IMR-90 (cell line): ENCODE results near the gene GRK2. TPM values are rescaled to one million over a fixed set of nuclear protein-coding genes. Genes with fewer than 3 reads are reported as not detected.

Experiments used
- ATAC-seq: fragments of 200-7000 bp; cut with Tn5 transposase; 2 replicates; pipeline ENCODE4 v1.9.1; 2020; ENCODE audit warnings: low read depth, mild to moderate bottlenecking, moderate library complexity
- BruUV-seq: library from RNA; stranded (reverse); fragments of 400-500 nt; replicated peaks from 2 replicates; lab custom pipeline; 2021; lab: Mats Ljungman, UMichigan
- CTCF ChIA-PET: fragments of 300-600 bp; formaldehyde crosslinking; extraction: SDS; loops from one replicate; lab custom pipeline; 2021; ENCODE audit warnings: antibody characterized with exemption; lab: Yijun Ruan, JAX
- POLR2A ChIA-PET: fragments of 300-600 bp; sonication (Branson Sonifier 250); formaldehyde crosslinking; loops from one replicate; lab custom pipeline; 2022; ENCODE audit warnings: antibody characterized with exemption; ENCODE audit not compliant: unreplicated experiment; lab: Charles Lee
- DNase-seq: peaks from one replicate; pipeline ENCODE4 v3.0.0; 2013
- H2AFZ ChIP-seq: replicated peaks from 2 replicates; pipeline ENCODE3; 2013; ENCODE audit warnings: low read length, mild to moderate bottlenecking; ENCODE audit not compliant: poor library complexity
- H2AK5ac ChIP-seq: 2 replicates; pipeline ENCODE4 v1.6.1; 2013; ENCODE audit warnings: low read depth, low read length, inconsistent platforms
- H2AK9ac ChIP-seq: replicated peaks from 2 replicates; pipeline ENCODE3; 2013; ENCODE audit warnings: mild to moderate bottlenecking, low read depth, low read length, moderate library complexity; ENCODE audit not compliant: poor library complexity
- H2BK120ac ChIP-seq: 2 replicates; pipeline ENCODE4 v1.6.1; 2013; ENCODE audit warnings: low read depth, low read length, inconsistent platforms
- H2BK15ac ChIP-seq: 3 replicates; pipeline ENCODE4 v1.6.1; 2013; ENCODE audit warnings: low read depth, low read length, inconsistent platforms
- H2BK20ac ChIP-seq: 2 replicates; pipeline ENCODE4 v1.6.1; 2013; ENCODE audit warnings: low read depth, mild to moderate bottlenecking, inconsistent platforms, low read length, moderate library complexity
- H2BK5ac ChIP-seq: 2 replicates; pipeline ENCODE4 v1.6.1; 2013; ENCODE audit warnings: mild to moderate bottlenecking, low read depth, low read length, inconsistent platforms; ENCODE audit not compliant: poor library complexity, severe bottlenecking
- H3K14ac ChIP-seq: replicated peaks from 2 replicates; pipeline ENCODE4 v1.6.1; 2013; ENCODE audit warnings: low read depth, low read length, inconsistent platforms
- H3K18ac ChIP-seq: 2 replicates; pipeline ENCODE4 v1.6.1; 2013; ENCODE audit warnings: low read depth, low read length, control low read depth
- H3K23ac ChIP-seq: 2 replicates; pipeline ENCODE4 v1.6.1; 2013; ENCODE audit warnings: low read depth, low read length, inconsistent platforms
- H3K27ac ChIP-seq: 2 replicates; pipeline ENCODE4 v1.5.1; 2013; ENCODE audit warnings: mild to moderate bottlenecking, control low read depth, low read length; ENCODE audit not compliant: insufficient read depth
- H3K27me3 ChIP-seq: 2 replicates; pipeline ENCODE4 v1.6.1; 2013; ENCODE audit warnings: low read length; ENCODE audit not compliant: control insufficient read depth, insufficient read depth
- H3K36me3 ChIP-seq: 2 replicates; pipeline ENCODE4 v1.6.1; 2013; ENCODE audit warnings: low read length, mixed read lengths; ENCODE audit not compliant: control insufficient read depth, insufficient read depth
- H3K4ac ChIP-seq: 2 replicates; pipeline ENCODE4 v1.6.1; 2013; ENCODE audit warnings: low read depth, low read length, inconsistent platforms
- H3K4me1 ChIP-seq: 2 replicates; pipeline ENCODE4 v1.6.1; 2013; ENCODE audit warnings: low read length, mixed read lengths; ENCODE audit not compliant: control insufficient read depth, insufficient read depth
- H3K4me2 ChIP-seq: 2 replicates; pipeline ENCODE4 v1.6.1; 2013; ENCODE audit warnings: low read depth, mild to moderate bottlenecking, control low read depth, low read length, moderate library complexity
- H3K4me3 ChIP-seq: 2 replicates; pipeline ENCODE4 v1.5.1; 2013; ENCODE audit warnings: low read depth, mild to moderate bottlenecking, control low read depth, low read length, moderate library complexity; ENCODE audit not compliant: insufficient read depth
- H3K56ac ChIP-seq: 2 replicates; pipeline ENCODE4 v1.6.1; 2013; ENCODE audit warnings: low read length, inconsistent platforms; ENCODE audit not compliant: insufficient read depth; ENCODE audit errors: extremely low read depth
- H3K79me1 ChIP-seq, 2 experiments: 2 replicates each; pipeline ENCODE4 v1.6.1; 2013; ENCODE audit warnings: low read length in 2 of 2, inconsistent platforms in 1 of 2, low read depth in 1 of 2
- H3K9ac ChIP-seq: 2 replicates; pipeline ENCODE4 v1.6.1; 2013; ENCODE audit warnings: low read depth, low read length, control low read depth
- H3K9me1 ChIP-seq: 2 replicates; pipeline ENCODE4 v1.6.1; 2013; ENCODE audit warnings: low read length, inconsistent platforms; ENCODE audit not compliant: insufficient read depth
- H3K9me3 ChIP-seq: 2 replicates; pipeline ENCODE4 v1.6.1; 2013; ENCODE audit warnings: low read length; ENCODE audit not compliant: control insufficient read depth, insufficient read depth
- H4K20me1 ChIP-seq: 2 replicates; pipeline ENCODE4 v1.6.1; 2013; ENCODE audit warnings: low read length, inconsistent platforms; ENCODE audit not compliant: insufficient read depth
- H4K5ac ChIP-seq: 2 replicates; pipeline ENCODE4 v1.6.1; 2013; ENCODE audit warnings: mild to moderate bottlenecking, low read depth, low read length, control low read depth
- H4K8ac ChIP-seq, 2 experiments: 2 replicates each; pipeline ENCODE4 v1.6.1; 2013; ENCODE audit warnings: low read depth in 2 of 2, low read length in 2 of 2, control low read depth in 1 of 2, inconsistent platforms in 1 of 2
- H4K91ac ChIP-seq: 2 replicates; pipeline ENCODE4 v1.6.1; 2013; ENCODE audit warnings: low read depth, low read length, inconsistent platforms; ENCODE audit not compliant: insufficient read depth
- SMC3 ChIP-seq: fragments of 150-350 bp; IDR thresholded peaks from 2 replicates; pipeline ENCODE4 v1.6.1; 2016; ENCODE audit warnings: low read depth, mild to moderate bottlenecking, antibody characterized with exemption, low read length, moderate library complexity
- WGBS, 2 experiments: methylation state at CpG; one replicate each; pipeline versions ENCODE4 v1.1.5 to v1.1.7; 2013; ENCODE audit warnings: missing lambda C conversion rate in 2 of 2; ENCODE audit not compliant: insufficient read length in 1 of 2; ENCODE audit errors: extremely low coverage in 2 of 2; 5-methylcytosine and 5-hydroxymethylcytosine counted together
- dilution Hi-C: fragments of 300-500 bp; cut with HindIII; formaldehyde crosslinking; loops from one replicate; pipeline ENCODE4 v1.14.3; 2018; ENCODE audit warnings: low sequenced_read_pairs; ENCODE audit not compliant: unreplicated experiment
- in situ Hi-C: fragments of 300-500 bp; cut with MboI; formaldehyde crosslinking; loops from 3 replicates; pipeline ENCODE4 v1.14.3; 2019; ENCODE audit warnings: low sequenced_read_pairs, inconsistent platforms, mixed read lengths
- intact Hi-C: fragments of 100-400 bp; cut with micrococcal nuclease; formaldehyde crosslinking; loops from 2 replicates; pipeline ENCODE4 v1.10.0; 2022
- polyA plus RNA-seq, 3 experiments: library from polyadenylated mRNA; depleted of rRNA; stranded (reverse); fragments of >200 nt; gene quantifications; 2 replicates each; pipeline ENCODE4 v1.2.3, GENCODE V29; 2012; ENCODE audit warnings: low replicate concordance in 1 of 3
- total RNA-seq: library from RNA; depleted of rRNA; stranded (reverse); fragments of >200 nt; gene quantifications from 2 replicates; pipeline ENCODE4 v1.2.3, GENCODE V29; 2012

GRK2 gene
- total and polyA plus RNA-seq, 2 of the 4 experiments (the other 2 are of a cell fraction): 26.7 to 41.8 TPM

GRCh38 chr11:67227726-67228125, 38.5 kb upstream of the GRK2 start:
- peaks cover 4 to 12% of the 10 kb centered on the region in 2 experiments for H3K79me1 ChIP-seq
- POLR2A ChIA-PET: no interaction called here
- H2BK15ac ChIP-seq: no peak overlapping the region
- BruUV-seq: no TSS peak
- H3K4me3 ChIP-seq: no peak overlapping the region
- H2AK5ac ChIP-seq: no peak overlapping the region
- H3K27me3 ChIP-seq: no peaks in the 10 kb centered on the region
- H2BK120ac ChIP-seq: no peak overlapping the region
- H3K4ac ChIP-seq: no peak overlapping the region
- H4K8ac ChIP-seq: no peak overlapping the region
- H4K91ac ChIP-seq: no peak overlapping the region
- no peak overlapping the region for H2AK9ac ChIP-seq
- TF ChIP-seq SMC3: no peak
- no peak for DNase-seq
- CTCF ChIA-PET: no interaction called here
- H3K23ac ChIP-seq: no peak overlapping the region
- H3K14ac ChIP-seq: no peak overlapping the region
- no peak overlapping the region for H4K5ac ChIP-seq
- in situ Hi-C loops (no loop called here), intact Hi-C loops (no loop called here), dilution Hi-C loops (no loop called here)
- H3K4me2 ChIP-seq: no peak overlapping the region
- no peak overlapping the region for H3K27ac ChIP-seq
- H3K36me3 ChIP-seq: peaks cover 42% of the 10 kb centered on the region
- no peak overlapping the region for H3K9ac ChIP-seq
- H2AFZ ChIP-seq: no peak overlapping the region
- H3K56ac ChIP-seq: no peak overlapping the region
- no peak for ATAC-seq
- H3K9me3 ChIP-seq: no peaks in the 10 kb centered on the region
- H2BK5ac ChIP-seq: no peak overlapping the region
- peaks cover 4% of the 10 kb centered on the region; the same call in 1 of the 2 replicates for H3K9me1 ChIP-seq
- no CpG with 5 or more reads among the region's 8 CpGs for WGBS, 2 experiments
- H3K4me1 ChIP-seq: no peaks in the 10 kb centered on the region
- H4K20me1 ChIP-seq: no peaks in the 10 kb centered on the region; the same call in 1 of the 2 replicates
- no peak overlapping the region for H3K18ac ChIP-seq
- no peak overlapping the region for H2BK20ac ChIP-seq
